Activated CD4-positive, alpha-beta T cell treated with anti-CD3 and anti-CD28 coated beads, Interleukin-2, amount 50 U/mL, for 16 hours (primary cell): ENCODE results near the gene ANGEL2.
"Not testable (repeated sequence)": the region's sequence is repeated elsewhere in the genome, so short reads cannot be mapped to it uniquely, and the experiment has no call there.

ENCODE experiments used
- DNase-seq: peaks from one replicate; pipeline ENCODE4 v3.0.0-alpha.2; 2020

The ANGEL2 gene

DNA sequence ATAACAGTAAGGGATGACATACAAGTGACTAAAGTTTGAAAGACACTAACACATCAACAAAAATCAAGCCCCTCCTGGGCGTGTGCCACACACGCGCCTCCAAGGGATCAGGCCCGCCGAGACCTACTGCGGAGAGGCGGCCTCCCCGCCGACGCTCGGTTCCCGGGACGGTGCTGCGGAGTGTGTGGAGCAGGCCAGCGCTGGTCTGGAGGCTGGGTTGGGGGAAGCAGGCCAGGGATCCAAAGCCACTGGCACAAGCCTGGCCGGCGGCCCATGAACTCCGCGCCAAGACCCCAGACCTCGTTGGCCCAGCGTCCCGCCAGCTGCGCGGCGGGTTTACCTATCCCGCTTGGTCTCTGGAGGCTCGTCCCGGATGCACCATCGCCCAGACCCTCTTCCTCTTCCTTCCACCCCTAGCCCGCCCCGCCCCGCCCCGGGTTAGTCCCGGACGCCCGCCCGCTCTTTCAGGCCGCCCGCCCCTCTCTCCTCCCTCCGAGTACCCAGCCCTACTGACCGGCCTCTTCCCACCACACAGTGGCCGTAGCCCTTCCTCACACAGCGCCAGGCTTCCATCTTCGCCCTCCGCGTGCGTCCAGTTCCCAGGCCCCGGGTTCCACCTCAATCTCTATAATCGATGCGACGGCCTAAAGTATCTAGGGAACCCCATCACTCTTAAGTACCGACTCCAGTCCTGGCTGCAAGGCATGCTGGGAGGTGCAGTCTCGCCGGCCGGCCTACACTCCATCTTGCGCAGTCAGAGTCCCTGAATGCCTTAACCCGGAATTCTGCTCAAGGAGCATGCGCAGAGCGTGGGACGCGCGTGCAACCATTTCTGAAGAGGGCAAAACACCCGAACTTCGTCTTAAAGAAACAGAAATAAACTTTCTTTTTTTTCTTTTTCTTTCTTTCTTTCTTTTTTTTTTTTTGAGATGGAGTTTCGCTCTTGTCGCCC lies at the start of gene ANGEL2:
ANGEL2 (minus strand) TSS at position 769 of the 952 bp plus-strand sequence; CDS start at position 573, 196 bp downstream.
- DNase-seq: peak; percentile 98

DNA sequence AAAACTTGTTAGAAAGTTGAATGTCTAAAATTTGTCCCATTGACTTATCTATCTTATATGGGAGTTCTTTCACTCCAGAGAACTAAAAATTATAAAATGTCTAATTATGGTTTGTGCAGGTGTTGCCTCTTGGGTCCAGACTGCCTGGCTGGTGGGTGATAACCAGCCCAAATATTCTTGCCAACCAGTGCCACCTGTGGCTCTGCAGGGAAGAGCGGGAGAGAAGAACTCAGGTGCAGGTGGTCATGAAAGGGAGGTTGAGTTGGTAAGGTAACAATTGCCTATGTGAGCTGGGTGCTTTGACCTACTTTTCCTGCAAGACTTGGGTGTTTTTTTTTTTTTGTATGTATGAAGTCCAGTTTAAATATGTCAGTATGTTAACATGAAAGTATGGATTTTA lies 45.6 kb upstream of the ANGEL2 start:
- no peak for DNase-seq

DNA sequence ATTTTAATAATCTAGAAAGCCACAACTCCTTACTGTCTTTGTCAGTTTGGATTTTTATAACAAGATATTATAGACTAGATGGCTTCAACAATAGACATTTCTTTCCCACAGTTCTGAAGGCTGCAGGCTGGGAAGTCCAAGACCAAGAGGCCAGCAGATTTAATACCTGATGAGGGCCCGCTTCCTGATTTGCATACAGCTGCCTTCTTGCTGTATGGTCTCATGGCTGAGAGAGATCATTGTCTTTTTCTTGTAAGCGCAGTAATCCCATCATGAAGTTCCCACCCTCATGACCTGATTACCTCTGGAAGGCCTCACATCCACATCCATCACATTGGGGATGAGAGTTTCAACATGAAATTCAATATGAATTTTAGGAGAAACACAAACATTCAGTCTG lies 45.2 kb upstream of the ANGEL2 start:
- DNase-seq: no peak

DNA sequence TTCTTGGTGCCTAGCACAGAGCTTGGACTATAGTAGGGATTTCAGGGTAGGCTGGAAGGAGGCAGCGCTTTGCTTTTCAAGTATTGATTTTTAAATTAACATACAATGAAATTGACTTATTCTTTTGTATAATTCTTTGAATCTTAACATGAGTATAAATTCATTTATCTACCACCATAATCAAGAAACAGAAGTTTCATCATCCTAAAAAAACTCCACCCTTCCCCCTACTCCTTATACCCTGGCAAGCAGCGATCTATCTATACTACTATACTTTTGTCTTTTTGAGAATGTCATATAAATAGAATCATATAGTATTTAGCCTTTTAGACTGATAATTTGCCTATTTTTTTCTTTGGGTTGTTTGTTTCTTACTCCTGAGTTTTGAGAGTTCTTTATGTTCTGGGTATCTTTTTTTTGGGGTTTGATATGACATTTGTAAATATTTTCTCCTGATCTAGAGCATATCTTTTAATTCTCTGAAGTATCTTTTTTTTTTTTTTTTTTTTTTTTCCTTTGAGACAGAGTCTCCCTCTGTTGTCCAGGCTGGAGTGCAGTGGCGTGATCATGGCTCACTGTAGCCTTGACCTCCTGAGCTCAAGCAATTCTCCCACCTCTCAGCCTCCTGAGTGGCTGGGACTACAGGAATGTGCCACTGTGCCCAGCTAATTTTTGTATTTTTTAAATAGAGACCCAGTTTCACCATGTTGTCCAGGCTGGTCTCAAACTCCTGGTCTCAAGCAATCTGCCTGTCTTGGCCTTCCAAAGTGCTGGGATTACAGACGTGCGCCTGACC lies 41.8 kb upstream of the ANGEL2 start:
- DNase-seq: no peak

- no peak for DNase-seq
Measured at GRCh38 chr1:213055767-213056166, 40.1 kb upstream of the ANGEL2 start.

DNA sequence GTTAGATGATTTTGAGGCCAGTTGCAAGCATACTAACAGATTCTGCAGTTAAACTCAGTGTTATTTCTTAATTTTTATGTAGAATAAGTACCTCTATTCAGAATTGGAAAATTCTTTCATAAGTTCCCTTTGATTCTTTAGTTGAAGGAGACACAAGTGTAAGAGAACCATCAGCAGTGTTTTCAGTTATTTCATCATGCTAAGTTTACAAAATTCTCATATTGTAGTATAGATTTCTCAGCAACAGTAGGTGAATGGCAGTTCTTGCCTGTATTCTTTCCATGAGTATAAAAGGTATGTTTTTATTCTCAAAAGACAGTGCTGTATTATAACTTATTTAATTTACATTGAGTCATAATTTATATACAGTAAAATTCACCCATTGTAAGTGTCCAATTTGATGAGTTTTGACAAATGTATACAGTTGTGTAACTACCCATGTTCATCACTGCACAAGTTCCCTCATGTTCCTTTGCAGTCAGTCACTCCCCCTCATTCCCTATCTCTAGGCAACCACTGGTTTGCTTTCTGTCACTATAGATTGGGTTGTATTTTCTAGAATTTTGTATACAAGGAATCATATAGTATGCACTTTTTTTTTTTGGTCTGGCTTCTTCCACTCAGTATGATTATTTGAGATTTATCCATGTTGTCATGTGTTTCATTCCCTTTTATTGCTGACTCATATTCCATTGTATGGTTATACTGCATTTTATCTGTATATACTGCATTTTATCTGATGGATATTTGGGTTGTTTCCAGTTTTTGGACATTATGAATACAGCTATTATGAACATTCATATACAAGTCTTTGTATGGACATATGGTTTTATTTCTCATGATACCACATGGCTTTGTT lies 39.3 kb upstream of the ANGEL2 start:
- DNase-seq: no peak

DNA sequence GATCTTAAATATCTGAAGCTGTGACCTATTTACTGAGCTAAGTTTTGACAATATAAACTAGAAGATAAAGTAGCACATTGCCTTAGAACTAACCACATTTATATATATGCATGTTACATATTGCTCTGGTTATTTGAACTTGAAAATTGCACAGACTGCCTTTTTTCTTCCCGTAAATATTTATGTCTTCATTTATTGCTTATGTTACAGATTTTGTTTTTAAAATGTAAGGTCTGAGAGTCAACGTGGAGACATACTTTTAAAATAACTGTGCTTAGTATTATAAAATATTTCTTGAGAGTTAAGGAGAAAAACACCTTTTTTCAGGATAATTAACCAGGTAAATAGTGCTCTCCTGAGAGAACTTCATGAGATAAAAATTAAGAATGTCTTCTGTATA lies 38.5 kb upstream of the ANGEL2 start:
- no peak for DNase-seq

DNA sequence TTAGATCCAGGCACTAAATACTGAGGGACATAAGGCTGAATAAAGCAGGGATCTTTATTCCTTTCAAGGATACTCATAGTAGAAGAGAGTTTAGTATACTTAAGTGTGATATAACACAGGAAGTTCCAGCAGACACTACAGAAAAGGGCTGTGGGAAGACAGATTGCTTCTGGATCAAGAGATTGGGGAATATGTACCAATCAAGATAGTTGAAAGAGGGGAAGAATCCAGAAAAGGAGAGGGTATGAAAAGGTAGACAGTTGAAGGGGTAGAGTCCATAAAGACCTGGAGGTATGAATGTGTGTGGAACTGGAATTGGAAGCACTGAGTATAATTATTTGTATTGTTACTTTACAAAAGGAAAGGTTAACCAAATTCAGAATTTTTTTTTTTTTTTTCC lies 37.8 kb upstream of the ANGEL2 start:
- no peak for DNase-seq

DNA sequence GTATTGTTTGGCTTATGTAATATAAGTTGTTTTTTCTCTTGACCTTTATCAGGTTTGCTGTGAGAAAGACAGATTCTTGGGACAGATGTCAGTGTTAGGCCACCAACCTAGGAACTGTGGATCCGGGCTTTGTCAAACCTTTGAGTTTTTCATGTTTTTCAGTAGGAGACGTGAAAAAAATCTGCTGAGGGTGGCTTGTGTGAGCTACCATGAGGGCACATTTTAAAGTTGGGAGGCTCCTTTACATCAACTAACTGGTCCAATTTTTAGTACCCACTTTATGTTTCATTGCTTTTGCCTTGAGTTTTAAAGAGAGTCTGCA lies 36.2 kb upstream of the ANGEL2 start:
- no peak for DNase-seq

DNA sequence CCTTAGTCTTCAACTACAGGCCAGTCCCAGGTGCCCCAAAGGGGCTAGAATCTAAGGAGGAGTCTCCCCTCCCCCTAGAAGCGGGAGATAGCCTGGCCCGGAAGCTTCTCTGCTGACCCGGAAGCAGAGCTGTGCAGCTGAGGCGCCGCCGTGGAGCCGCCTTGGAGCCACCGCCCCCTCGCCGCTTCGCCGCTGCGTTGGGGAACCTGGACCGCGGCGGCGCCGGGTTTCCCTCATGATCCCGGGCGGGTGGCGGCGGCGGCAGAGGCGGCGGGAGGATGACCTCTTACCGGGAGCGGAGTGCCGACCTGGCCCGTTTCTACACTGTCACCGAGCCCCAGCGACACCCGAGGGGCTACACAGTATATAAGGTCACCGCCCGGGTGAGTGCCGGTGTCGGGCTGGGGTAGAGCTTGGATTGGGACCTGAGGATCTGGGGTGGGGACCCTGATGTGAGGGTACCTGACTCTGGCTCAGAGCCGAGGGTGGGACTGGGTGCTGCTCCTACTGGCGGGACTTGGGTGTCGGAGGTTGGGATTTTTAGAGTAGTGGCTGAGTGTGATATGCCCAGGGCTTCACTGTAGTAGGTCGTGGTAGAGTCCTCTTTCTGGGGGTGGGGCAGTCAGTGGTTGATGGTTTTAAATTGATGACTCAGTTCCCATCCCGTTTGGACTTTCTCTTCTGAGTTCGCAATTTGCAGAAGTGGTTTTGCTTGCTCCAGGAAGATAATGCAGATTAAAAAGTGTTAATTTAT lies 35.6 kb upstream of the ANGEL2 start, which contains the start of gene RPS6KC1:
RPS6KC1 (plus strand) TSS at position 115 of the 754 bp plus-strand sequence; CDS start at position 279, 164 bp downstream.
- DNase-seq: peak; percentile 89

DNA sequence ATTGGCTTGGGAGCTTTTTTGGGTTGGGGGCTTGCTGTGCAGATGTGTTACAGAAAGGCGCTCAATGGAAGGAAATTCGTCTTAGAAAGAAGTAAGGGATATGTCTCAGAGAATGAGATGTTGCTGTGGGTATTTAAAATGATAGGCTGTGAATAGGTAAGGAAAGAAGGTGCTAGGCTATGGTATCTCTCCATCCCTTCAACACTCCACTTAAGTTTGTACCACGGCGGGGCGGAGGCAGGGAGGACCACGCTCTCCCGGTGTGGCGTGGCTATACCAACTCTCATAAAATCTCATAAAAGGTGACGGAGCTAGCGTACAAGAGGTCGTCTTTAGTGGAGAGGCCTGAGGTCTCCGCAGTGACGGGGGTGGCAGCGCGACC lies 35.1 kb upstream of the ANGEL2 start:
- no peak for DNase-seq

DNA sequence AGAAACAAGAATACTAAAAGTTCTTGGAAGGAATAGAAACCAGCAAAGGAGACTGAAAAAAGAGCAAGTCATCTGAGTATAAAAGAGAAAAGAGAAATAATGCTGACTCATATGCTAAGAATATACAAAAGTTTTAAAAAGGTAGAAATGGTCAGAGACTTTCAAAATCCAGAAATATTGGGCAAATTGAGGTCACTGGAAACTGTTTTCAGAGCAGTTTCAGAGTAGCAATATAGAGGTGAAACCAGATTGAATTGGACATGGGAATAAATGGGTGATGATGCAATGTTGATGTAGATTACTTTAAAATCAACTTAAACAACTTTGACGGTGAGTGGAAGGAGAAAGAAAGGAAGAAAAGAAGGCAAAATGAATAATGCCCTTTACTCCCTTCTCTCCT lies 33.6 kb upstream of the ANGEL2 start:
- no peak for DNase-seq

GRCh38 chr1:213045321-213046226 lies 29.9 kb upstream of the ANGEL2 start:
- DNase-seq: not testable (repeated sequence)

DNA sequence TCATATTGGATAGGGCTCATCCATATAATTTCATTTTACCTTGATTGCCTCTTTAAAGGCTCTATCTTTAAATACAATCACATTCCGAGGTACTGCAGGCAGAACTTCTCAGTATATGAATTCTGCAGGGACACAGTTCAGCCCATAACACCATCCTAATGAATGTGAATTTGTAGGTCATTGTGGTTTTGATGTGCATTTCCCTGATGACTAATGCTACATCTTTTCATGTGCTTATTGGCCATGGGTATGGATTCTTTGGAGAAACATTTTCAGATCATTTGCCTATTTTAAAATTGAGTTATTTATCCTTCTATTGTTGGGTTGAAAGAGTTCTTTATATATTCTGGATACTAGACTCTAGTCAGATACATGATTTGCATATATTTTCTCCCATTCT lies 25.8 kb upstream of the ANGEL2 start:
- no peak for DNase-seq

GRCh38 chr1:213035573-213035972 lies 19.9 kb upstream of the ANGEL2 start:
- no peak for DNase-seq

GRCh38 chr1:213034713-213035112 lies 19.0 kb upstream of the ANGEL2 start:
- no peak for DNase-seq

DNA sequence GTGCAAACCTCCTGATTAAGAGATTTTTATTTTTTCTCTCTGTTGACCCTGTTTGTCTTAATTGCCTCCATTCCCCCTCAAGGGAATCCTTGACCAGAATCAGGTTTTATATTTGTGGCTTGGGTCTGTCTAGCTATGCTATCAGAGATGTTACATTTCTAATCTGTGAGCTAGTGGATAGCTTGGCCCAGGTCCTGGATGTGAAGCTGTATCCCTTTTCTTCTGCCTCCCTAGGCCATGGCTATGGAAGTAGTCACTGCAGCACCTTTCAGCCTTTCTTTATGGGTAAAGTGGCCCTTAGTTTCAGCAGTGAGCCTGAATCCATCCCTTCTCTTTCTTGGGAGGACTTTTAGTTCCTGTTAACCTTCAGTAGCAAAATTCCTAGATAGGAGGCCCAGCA lies 17.0 kb upstream of the ANGEL2 start:
- DNase-seq: no peak

GRCh38 chr1:213027024-213027423 lies 11.4 kb upstream of the ANGEL2 start:
- DNase-seq: not testable (repeated sequence)

DNA sequence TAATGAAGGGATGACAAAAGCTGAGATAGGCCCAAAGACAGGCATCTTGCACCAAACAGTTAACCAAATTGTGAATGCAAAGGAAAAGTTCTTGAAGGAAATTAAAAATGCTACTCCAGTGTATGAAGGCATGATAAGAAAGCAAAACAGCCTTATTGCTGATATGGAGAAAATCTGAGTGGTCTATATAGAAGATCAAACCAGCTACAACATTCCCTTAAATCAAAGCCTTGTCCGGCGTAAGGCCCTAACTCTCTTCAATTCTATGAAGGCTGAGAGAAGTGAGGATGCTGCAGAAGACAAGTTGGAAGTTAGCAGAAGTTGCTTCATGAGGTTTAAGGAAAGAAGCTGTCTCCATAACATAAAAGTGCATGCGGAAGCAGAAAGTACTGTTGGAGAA lies 4.3 kb upstream of the ANGEL2 start:
- DNase-seq: no peak

GRCh38 chr1:213019450-213019849 lies 3.8 kb upstream of the ANGEL2 start:
- DNase-seq: no peak
